T-helper 17 cell (primary cell): ENCODE results near the gene SLC25A21. TPM values are rescaled to one million over a fixed set of nuclear protein-coding genes. Genes with fewer than 3 reads are reported as not detected.

ENCODE experiments used
- ATAC-seq: fragments of 150-1000 bp; cut with Tn5 transposase; 2 replicates; pipeline ENCODE4 v1.10.0; 2021; ENCODE audit warnings: mild to moderate bottlenecking, moderate library complexity
- DNase-seq, 3 donors: peaks; one replicate each; pipeline versions ENCODE4 v3.0.0 to v3.0.0-alpha.2; 2020 to 2021
- H3K9me3 ChIP-seq: one replicate; pipeline ENCODE4 v1.7.0; 2013; ENCODE audit warnings: low read length, mild to moderate bottlenecking; ENCODE audit not compliant: control insufficient read depth, poor library complexity, severe bottlenecking
- H3K27ac Mint-ChIP-seq: one replicate; pipeline ENCODE4 v1.8.0; 2022; ENCODE audit warnings: mild to moderate bottlenecking, moderate library complexity, mixed read lengths
- H3K27me3 Mint-ChIP-seq: one replicate; pipeline ENCODE4 v1.8.0; 2022; ENCODE audit warnings: mixed read lengths
- H3K36me3 Mint-ChIP-seq: one replicate; pipeline ENCODE4 v1.8.0; 2022; ENCODE audit warnings: low read depth, mixed read lengths
- H3K4me1 Mint-ChIP-seq: one replicate; pipeline ENCODE4 v1.8.0; 2022; ENCODE audit warnings: mild to moderate bottlenecking, mixed read lengths
- H3K4me3 Mint-ChIP-seq: one replicate; pipeline ENCODE4 v1.8.0; 2022; ENCODE audit warnings: mild to moderate bottlenecking, moderate library complexity, mixed read lengths
- total RNA-seq, 4 donors: library from RNA in 2 of 4; stranded (reverse) in 2 of 4; gene quantifications; one replicate each; pipeline ENCODE4 v1.2.3 and lab custom pipeline; 2022 to 2026

SLC25A21 gene
- total RNA-seq, 2 donors from 2014 or later = not detected

DNA sequence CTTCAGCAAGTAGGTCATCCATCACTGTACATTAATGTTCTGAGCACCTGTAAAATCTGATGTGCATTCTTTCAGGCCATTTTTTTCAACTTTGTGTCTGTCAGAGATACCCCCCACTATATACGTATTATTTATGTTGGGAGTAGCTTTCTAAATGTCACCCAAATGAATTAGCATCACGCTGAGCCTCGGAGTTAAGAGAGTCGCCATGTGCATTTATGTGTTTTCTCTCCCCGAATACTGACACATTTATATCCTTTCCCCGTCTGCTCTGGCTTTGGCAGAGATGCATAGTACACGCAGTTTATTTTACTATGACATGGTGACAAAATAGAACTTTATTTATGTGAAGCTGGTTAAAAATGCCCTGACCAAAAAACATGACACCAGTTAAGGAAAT, 216.4 kb downstream of the SLC25A21 start:
- no peaks in the 10 kb centered on the region for H3K9me3 ChIP-seq
- Mint-ChIP-seq H3K27ac (no peak overlapping the region), H3K4me3 (no peak overlapping the region), H3K36me3 (no peaks in the 10 kb centered on the region), H3K27me3 (no peaks in the 10 kb centered on the region), H3K4me1 (no peaks in the 10 kb centered on the region)
- DNase-seq = no peak
- no peak for ATAC-seq

DNA sequence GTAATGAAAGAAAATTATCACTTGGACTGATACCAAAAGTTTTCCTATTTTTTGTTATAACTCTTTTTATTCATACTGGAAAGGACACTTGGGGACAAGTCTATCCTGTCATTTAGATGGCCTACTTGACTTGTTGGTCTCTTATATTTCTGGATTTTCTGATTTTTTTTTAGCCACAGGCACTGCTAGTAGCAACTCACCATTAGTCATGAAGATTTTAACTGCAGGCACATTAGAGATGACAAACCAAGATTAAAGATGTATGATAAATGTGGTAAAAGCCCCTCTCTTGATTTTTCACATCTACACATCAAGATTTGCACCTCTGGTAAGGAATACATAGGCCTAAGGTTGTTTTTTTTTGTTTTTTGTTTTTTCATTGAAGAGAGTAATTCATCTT, 217.0 kb downstream of the SLC25A21 start:
- Mint-ChIP-seq H3K27me3 (no peaks in the 10 kb centered on the region), H3K36me3 (no peaks in the 10 kb centered on the region), H3K4me3 (no peak overlapping the region), H3K27ac (no peak overlapping the region), H3K4me1 (no peaks in the 10 kb centered on the region)
- ATAC-seq (no peak), DNase-seq (no peak)
- no peaks in the 10 kb centered on the region for H3K9me3 ChIP-seq

DNA sequence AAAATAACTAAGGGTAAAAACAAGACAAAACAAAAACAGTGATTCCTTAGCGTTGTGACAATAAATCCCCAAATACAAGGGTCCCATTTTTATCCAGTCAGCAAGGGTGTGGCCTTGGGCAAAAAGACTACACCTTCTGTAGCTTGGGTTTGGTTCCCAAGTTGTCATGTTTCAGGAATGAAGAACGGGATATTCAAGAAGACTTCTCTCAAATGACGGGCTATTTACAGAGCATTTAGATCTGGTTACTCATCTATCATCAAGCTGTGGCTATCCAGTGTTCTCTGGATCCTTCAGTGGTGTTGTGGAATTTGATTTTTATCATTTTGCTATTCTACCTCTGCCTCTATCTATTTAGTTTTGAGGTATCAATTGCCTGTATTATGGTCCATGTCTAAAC, 219.7 kb downstream of the SLC25A21 start:
- ATAC-seq = no peak
- H3K27me3 Mint-ChIP-seq = no peaks in the 10 kb centered on the region
- no peak overlapping the region for H3K27ac Mint-ChIP-seq
- H3K36me3 Mint-ChIP-seq = no peaks in the 10 kb centered on the region
- DNase-seq = no peak
- no peaks in the 10 kb centered on the region for H3K9me3 ChIP-seq
- no peak overlapping the region for H3K4me3 Mint-ChIP-seq
- H3K4me1 Mint-ChIP-seq = no peaks in the 10 kb centered on the region

DNA sequence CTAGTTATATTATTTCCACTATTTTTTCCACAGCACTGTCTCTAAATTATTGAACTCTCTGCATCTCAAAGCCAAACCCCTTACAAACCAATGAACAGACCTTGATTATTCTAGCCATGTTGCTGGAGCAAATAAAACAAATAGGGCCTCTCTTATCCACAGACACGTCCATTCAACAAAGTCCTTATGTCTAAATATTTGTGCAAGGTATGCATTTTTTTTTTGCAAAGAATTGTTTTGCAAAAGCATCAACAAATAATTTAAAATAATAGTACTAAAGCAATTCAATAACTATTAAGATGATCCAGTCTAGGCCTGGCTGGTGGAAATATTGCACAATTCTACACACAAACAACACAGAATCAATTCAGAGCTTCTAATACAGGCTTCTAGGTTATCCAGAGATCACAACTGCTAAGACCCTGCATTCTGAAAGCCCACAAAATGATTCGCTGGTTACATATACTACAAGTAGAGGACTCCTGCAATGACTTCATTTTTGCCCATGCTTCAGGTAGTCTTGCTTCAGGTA, 221.0 kb downstream of the SLC25A21 start:
- Mint-ChIP-seq H3K4me3 (no peak overlapping the region), H3K4me1 (no peaks in the 10 kb centered on the region), H3K36me3 (no peaks in the 10 kb centered on the region), H3K27me3 (peaks cover 5% of the 10 kb centered on the region), H3K27ac (no peak overlapping the region)
- DNase-seq (no peak), ATAC-seq (no peak)
- no peaks in the 10 kb centered on the region for H3K9me3 ChIP-seq

DNA sequence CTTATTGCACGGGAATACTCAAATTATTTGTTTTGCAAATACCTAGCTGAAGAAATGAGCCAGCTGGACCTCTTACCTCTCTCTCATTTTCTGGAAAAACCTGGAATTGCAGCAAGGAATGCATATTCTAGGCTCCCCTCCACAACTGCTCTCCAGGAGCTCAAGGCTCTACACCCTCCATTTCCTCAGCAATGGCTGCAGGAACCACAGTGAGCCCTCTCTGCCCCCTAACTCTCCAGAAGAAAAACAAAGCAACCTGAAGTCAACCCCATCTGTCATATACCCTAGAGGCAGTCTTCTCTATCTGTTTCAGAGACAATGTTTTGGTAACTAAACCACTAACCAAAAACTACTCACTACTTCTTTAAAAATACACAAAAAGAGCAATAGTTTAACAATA, 221.6 kb downstream of the SLC25A21 start:
- H3K4me1 Mint-ChIP-seq = no peaks in the 10 kb centered on the region
- H3K36me3 Mint-ChIP-seq = no peaks in the 10 kb centered on the region
- no peak for ATAC-seq
- H3K27me3 Mint-ChIP-seq = peaks cover 5% of the 10 kb centered on the region
- no peak overlapping the region for H3K27ac Mint-ChIP-seq
- H3K4me3 Mint-ChIP-seq = no peak overlapping the region
- H3K9me3 ChIP-seq = no peaks in the 10 kb centered on the region
- DNase-seq = no peak

DNA sequence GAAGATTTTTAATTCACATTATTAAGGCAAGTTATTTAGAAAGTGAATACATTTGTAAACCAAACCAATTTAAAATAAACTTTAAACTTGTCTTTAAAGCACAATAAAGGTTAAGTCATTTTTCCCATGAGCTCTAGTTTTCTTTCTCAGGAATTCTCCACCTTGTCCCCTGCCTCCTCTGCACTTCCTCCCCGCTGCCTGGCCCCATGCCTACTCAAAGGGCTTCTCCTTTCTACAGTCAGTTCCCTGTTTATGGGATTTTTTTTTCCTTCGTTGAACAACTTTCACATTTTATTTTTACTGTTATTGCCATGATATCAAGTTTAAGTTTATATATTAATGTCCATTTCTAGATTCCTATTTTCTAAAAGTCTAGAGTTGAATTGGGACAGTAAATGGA, 223.0 kb downstream of the SLC25A21 start:
- H3K36me3 Mint-ChIP-seq = no peaks in the 10 kb centered on the region
- H3K27ac Mint-ChIP-seq = no peak overlapping the region
- no peaks in the 10 kb centered on the region for H3K4me1 Mint-ChIP-seq
- ATAC-seq (no peak), DNase-seq (no peak)
- H3K9me3 ChIP-seq = no peaks in the 10 kb centered on the region
- no peak overlapping the region for H3K4me3 Mint-ChIP-seq
- H3K27me3 Mint-ChIP-seq = peaks cover 11% of the 10 kb centered on the region

DNA sequence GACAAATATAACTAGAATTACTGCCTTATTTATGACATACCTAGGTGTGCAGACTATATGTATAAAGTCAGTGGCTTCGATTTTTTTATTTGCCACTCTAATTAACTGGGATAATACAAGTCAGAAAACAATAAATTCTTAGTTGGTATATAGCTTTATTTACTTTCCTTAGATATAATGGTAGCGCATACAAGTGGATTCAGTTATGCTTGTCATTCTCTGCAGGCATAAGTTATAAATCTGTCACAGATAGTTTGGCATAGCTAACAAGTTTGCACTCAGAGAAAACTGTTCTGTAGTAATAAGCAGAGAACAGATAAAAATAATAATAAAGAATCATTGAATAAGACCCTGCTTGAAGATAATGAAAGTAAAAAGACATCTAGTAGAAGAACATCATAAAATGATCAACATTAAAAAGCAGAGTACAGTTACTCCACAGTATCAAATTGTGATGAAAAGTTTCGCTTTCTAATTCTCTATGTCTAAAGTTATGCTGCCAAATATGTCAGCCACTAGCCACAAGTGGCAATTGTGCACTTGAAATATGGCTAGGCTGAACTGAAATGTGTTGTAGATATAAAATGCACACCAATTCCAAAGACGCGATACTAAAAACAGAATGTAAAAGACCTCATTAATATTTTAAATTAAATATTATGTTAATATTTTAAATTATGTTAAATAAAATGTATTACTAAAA, 224.1 kb downstream of the SLC25A21 start:
- Mint-ChIP-seq H3K36me3 (no peaks in the 10 kb centered on the region), H3K27ac (no peak overlapping the region), H3K4me3 (no peak overlapping the region), H3K27me3 (peaks cover 11% of the 10 kb centered on the region), H3K4me1 (no peaks in the 10 kb centered on the region)
- no peak for DNase-seq
- no peaks in the 10 kb centered on the region for H3K9me3 ChIP-seq
- ATAC-seq = no peak

DNA sequence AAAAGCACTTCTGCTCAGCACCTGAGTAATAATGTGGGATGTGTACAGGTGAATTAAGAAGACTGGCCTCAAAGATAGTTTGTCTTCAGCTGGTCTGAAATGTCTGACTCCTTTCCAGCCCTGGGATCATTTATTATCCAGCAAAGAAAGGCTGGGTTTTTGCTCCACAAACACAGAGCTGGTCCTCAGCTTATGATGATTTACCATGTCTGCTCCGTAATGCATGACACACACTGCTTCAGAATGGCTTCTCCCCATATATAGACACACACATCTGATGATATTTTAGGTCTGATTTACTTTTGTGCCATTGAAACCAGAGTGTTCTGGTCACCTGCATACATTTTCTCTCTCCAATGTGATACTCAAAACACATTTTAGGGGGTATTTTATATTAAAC, 225.0 kb downstream of the SLC25A21 start:
- ATAC-seq (no peak), DNase-seq (no peak)
- Mint-ChIP-seq H3K4me3 (no peak overlapping the region), H3K27me3 (peaks cover 11% of the 10 kb centered on the region), H3K27ac (no peak overlapping the region), H3K36me3 (no peaks in the 10 kb centered on the region), H3K4me1 (no peaks in the 10 kb centered on the region)
- no peaks in the 10 kb centered on the region for H3K9me3 ChIP-seq

DNA sequence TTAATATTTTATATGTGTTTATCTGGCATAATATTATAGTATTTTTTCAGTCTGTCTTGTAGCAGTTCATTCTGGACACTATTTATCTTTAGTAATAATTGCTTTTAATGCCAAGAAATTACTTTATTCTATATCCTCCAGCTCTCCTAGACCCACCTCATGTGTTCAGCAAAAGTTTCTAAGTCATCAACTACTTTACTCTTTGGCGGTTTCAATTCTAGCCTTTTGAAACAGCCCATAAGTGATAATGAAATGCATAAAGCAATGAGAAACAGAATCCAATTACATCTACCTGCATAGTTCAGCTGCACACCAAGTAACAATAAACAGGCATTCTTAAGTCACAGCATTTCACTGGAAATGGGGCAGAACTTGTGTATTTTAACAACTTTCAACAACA, 225.5 kb downstream of the SLC25A21 start:
- ATAC-seq = no peak
- H3K4me3 Mint-ChIP-seq = no peak overlapping the region
- no peaks in the 10 kb centered on the region for H3K36me3 Mint-ChIP-seq
- H3K4me1 Mint-ChIP-seq = no peaks in the 10 kb centered on the region
- no peak for DNase-seq
- H3K27ac Mint-ChIP-seq = no peak overlapping the region
- H3K27me3 Mint-ChIP-seq = peaks cover 11% of the 10 kb centered on the region
- H3K9me3 ChIP-seq = no peaks in the 10 kb centered on the region

DNA sequence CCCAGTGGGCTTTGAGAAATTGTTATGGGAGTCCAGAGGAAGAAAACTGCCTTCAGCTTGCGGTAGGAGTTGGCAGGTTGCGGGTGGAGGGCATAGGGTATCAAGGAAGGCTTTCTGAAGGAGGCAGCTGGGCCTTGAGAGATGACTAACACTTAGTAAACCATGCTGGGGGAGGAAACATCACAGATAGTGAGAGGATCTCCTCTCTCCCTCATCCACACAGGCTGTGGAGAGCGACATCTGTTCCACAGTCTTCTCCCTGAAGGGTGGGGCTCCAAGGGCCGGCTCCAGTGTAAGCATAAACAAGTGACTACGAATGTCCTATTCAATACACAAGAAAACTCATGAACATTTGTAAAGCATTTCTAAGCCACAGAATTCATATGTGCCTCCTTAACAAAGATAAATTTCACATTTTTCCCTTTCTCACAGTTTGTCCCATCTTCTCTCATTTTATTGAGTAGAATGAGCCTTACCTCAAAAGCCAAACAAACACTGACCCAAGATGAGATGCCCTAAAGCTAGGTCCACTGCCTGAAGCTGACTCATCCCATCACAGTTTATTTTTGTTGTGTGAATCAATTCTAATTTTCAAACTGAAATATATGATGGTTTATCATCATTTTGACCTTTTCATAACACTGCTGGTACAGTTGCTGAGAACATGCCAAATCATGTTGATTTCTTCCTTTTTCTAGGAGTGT, 227.9 kb downstream of the SLC25A21 start:
- ATAC-seq (no peak), DNase-seq (no peak)
- no peaks in the 10 kb centered on the region for H3K4me1 Mint-ChIP-seq
- no peaks in the 10 kb centered on the region for H3K9me3 ChIP-seq
- H3K36me3 Mint-ChIP-seq = no peaks in the 10 kb centered on the region
- H3K27ac Mint-ChIP-seq = no peak overlapping the region
- peaks cover 11% of the 10 kb centered on the region for H3K27me3 Mint-ChIP-seq
- no peak overlapping the region for H3K4me3 Mint-ChIP-seq

DNA sequence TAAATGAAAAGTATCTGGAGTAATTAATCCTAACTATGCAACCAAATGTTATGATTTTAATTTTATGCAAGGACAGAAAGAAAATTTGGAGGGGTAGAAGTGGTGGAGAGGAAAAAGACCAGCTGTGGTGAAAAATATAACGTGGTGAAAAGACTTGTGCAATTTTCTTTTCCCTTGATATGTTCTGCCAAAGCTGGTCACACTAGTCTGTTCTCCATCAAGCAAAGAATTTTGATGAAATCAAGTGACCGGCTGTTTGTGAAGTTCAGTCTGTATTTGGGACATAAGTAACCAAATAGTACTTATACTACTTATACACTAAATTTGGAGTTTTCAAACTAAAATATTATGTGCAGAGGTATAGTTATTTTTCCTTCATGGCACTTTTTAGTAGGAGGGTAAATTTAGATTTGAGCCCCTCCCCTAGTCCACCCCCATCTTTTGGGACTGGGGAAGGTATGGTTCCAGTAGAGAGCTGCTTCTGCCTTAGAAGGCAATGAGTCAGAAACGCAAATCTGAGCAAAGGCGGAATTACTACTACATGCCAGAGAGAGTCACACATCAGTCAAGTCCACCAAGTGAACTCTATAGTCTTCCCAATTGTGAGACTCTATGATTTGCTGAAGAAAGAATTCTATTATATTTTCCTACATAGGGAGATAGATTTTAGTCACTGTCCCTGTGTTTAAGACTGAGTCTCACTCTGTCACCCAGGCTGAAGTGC, 229.7 kb downstream of the SLC25A21 start:
- Mint-ChIP-seq H3K4me1 (no peaks in the 10 kb centered on the region), H3K27ac (no peak overlapping the region), H3K4me3 (no peak overlapping the region), H3K36me3 (no peaks in the 10 kb centered on the region), H3K27me3 (peaks cover 11% of the 10 kb centered on the region)
- no peak for ATAC-seq
- no peaks in the 10 kb centered on the region for H3K9me3 ChIP-seq
- DNase-seq = no peak

DNA sequence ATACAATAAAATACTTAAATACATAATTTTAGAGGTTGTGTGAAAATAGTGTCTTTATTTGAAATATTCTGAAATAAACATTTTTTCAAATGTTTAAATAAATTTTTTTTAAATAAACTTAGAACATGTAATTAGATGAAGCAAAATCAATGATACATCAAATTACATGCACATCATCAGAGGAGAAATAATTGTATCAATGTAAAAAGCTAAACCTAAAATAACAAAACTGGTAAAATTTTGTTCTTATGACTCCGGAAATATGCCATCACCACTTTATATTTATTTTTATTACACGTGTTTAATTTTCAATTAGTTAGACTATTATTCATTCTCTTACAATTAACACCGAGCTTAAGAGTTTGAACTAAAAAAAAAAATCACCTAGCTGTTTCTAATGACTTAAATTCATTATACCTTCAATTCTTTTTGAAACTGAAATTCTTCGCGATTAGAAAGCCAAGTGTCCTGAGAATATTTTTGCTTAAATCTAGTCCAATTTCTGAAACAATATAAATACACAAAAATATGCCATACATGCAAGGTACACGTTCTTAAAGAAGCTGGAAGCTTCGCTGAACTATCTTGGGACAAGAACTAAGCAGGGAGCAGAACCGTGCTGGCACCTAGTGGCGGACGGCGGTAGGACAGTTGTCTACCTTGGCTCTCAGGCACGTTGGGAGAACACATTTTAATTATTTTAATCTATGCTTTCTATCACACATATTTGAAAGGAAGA, 230.5 kb downstream of the SLC25A21 start:
- ATAC-seq (peak; percentile 62), DNase-seq (peak in 2 of 3 donors; percentile 15 to 17)
- H3K4me1 Mint-ChIP-seq = no peaks in the 10 kb centered on the region
- H3K27ac Mint-ChIP-seq = no peak overlapping the region
- peaks cover 8% of the 10 kb centered on the region for H3K27me3 Mint-ChIP-seq
- H3K9me3 ChIP-seq = no peaks in the 10 kb centered on the region
- H3K4me3 Mint-ChIP-seq = no peak overlapping the region
- no peaks in the 10 kb centered on the region for H3K36me3 Mint-ChIP-seq

DNA sequence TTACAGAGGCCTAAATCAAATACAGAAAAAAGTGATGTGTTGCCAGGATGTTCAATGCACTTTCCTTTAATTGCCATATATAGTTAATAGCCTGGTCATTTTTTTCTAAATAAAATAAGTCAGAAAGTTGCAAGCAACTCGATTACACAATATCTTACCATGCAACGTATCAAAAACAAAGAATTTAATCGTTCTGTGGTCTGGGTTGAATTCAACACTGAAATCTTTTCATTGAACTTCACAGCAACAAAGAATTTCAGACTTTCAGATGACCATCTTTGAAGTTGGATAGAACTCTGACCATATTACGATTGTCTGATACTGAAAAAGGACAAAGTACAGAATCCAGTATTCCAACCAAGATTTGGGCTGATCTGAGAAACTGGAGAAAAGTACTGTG, 231.9 kb downstream of the SLC25A21 start:
- Mint-ChIP-seq H3K27me3 (peaks cover 6% of the 10 kb centered on the region), H3K4me1 (no peaks in the 10 kb centered on the region), H3K27ac (no peak overlapping the region), H3K36me3 (no peaks in the 10 kb centered on the region), H3K4me3 (no peak overlapping the region)
- no peaks in the 10 kb centered on the region for H3K9me3 ChIP-seq
- DNase-seq = no peak
- ATAC-seq = no peak
